Hindlimb muscle (tissue), 1 donor: Measurements from ENCODE around the gene ABHD6. TPM values are rescaled to one million over a fixed set of nuclear protein-coding genes. Genes with fewer than 3 reads are reported as not detected.
"Not testable (repeated sequence)": the region's sequence is repeated elsewhere in the genome, so short reads cannot be mapped to it uniquely, and the experiment has no call there.

Experiments used
- DNase-seq: peaks from one replicate; pipeline ENCODE4 v3.0.0-alpha.2; 2013
- polyA plus RNA-seq: library from polyadenylated mRNA; unstranded; fragments of 120-200 nt; gene quantifications from one replicate; pipeline ENCODE4 v1.2.1, GENCODE V29; 2013; ENCODE audit not compliant: insufficient read length

The ABHD6 gene
- polyA plus RNA-seq: 5.2 TPM

GRCh38 chr3:58237238-58237940, at the start of gene ABHD6:
TSS of gene ABHD6 (plus strand) at chr3:58237792. CDS start at chr3:58256587, 18,795 bp downstream.
- peak; percentile 82 for DNase-seq

GRCh38 chr3:58188173-58188564, 49.4 kb upstream of the ABHD6 start:
- DNase-seq: no peak

GRCh38 chr3:58188921-58189451, 48.6 kb upstream of the ABHD6 start:
- DNase-seq: no peak

- DNase-seq: no peak
Observed at GRCh38 chr3:58189691-58190090, 47.9 kb upstream of the ABHD6 start.

- no peak for DNase-seq
Observed at GRCh38 chr3:58190291-58190690, 47.3 kb upstream of the ABHD6 start.

- no peak for DNase-seq
Observed at GRCh38 chr3:58190882-58191281, 46.7 kb upstream of the ABHD6 start.

- no peak for DNase-seq
Observed at GRCh38 chr3:58191361-58191991, 46.1 kb upstream of the ABHD6 start.

- DNase-seq: no peak
Observed at GRCh38 chr3:58192069-58192468, 45.5 kb upstream of the ABHD6 start.

GRCh38 chr3:58193682-58194407, 43.7 kb upstream of the ABHD6 start:
- no peak for DNase-seq

- no peak for DNase-seq
Observed at GRCh38 chr3:58197588-58197987, 40.0 kb upstream of the ABHD6 start.

- no peak for DNase-seq
Observed at GRCh38 chr3:58198362-58198761, 39.2 kb upstream of the ABHD6 start.

GRCh38 chr3:58198804-58199203, 38.8 kb upstream of the ABHD6 start:
- no peak for DNase-seq

GRCh38 chr3:58200121-58200709, 37.4 kb upstream of the ABHD6 start:
- no peak for DNase-seq

GRCh38 chr3:58200846-58201355, 36.7 kb upstream of the ABHD6 start:
- DNase-seq: no peak

GRCh38 chr3:58201451-58201850, 36.1 kb upstream of the ABHD6 start:
- DNase-seq: not testable (repeated sequence)

GRCh38 chr3:58202917-58203360, 34.7 kb upstream of the ABHD6 start:
- DNase-seq: no peak

- DNase-seq: no peak
Observed at GRCh38 chr3:58203541-58203940, 34.1 kb upstream of the ABHD6 start.

- no peak for DNase-seq
Observed at GRCh38 chr3:58204720-58205119, 32.9 kb upstream of the ABHD6 start.

- no peak for DNase-seq
Observed at GRCh38 chr3:58205981-58206380, 31.6 kb upstream of the ABHD6 start.

- no peak for DNase-seq
Observed at GRCh38 chr3:58206406-58207011, 31.1 kb upstream of the ABHD6 start.

- no peak for DNase-seq
Observed at GRCh38 chr3:58207954-58208353, 29.6 kb upstream of the ABHD6 start.

- no peak for DNase-seq
Observed at GRCh38 chr3:58209933-58210332, 27.7 kb upstream of the ABHD6 start.
